HG03175 (cell line): ENCODE measurements around the gene CLP1.
"Not testable (repeated sequence)": the region's sequence is repeated elsewhere in the genome, so short reads cannot be mapped to it uniquely, and the experiment has no call there.

Source experiments
- ATAC-seq: cut with Tn5 transposase; IDR thresholded peaks from one replicate; pipeline ENCODE4 v1.9.1; 2021; ENCODE audit warnings: mild to moderate bottlenecking, moderate library complexity; ENCODE audit not compliant: unreplicated experiment

Gene CLP1

DNA sequence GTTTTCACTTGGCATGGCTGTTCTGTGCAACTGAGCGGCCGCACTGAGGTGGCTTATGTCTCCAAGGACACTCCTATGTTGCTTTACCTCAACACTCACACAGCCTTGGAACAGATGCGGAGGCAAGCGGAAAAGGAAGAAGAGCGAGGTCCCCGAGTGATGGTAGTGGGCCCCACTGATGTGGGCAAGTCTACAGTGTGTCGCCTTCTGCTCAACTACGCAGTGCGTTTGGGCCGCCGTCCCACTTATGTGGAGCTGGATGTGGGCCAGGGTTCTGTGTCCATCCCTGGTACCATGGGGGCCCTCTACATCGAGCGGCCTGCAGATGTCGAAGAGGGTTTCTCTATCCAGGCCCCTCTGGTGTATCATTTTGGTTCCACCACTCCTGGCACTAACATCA lies 2.1 kb downstream of the CLP1 start:
- ATAC-seq = no peak

DNA sequence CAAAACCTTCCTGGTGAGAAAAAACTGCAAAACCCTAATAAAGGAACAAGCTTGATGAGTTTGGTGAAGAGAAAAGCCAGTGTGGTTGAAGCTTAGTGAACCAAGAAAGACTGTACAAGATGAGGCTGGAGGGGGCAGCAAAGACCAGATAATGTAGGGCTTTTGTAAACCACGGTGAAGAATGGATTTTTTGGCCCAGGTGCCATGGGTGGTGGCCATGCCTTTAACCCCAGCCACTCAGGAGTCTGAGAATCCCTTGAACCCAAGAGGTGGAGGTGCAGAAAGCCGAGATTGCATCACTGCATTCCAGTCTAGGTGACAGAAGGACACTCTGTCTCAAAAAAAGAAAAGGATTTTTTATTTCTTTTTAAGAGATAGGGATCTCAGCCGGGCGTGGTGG lies 5.3 kb downstream of the CLP1 start:
- ATAC-seq = no peak

DNA sequence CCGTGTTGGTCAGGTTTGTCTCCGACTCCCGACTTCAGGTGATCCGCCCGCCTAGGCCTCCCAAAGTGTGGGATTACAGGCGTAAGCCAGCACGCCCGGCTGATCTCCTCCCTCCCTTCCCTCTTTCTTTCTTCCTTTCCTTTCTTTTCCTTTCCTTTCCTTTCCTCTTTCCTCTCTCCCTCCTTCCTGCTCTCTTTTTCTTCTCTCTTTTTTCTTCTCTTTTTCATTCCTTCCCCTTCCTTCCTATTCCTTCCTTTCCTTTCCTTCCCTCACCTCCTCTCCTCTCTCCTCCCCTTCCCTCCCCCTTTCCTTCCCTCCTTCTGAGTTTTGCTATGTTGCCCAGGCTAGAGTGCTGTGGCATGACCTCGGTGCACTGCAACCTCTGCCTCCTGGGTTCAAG lies 6.4 kb downstream of the CLP1 start:
- ATAC-seq = no peak

DNA sequence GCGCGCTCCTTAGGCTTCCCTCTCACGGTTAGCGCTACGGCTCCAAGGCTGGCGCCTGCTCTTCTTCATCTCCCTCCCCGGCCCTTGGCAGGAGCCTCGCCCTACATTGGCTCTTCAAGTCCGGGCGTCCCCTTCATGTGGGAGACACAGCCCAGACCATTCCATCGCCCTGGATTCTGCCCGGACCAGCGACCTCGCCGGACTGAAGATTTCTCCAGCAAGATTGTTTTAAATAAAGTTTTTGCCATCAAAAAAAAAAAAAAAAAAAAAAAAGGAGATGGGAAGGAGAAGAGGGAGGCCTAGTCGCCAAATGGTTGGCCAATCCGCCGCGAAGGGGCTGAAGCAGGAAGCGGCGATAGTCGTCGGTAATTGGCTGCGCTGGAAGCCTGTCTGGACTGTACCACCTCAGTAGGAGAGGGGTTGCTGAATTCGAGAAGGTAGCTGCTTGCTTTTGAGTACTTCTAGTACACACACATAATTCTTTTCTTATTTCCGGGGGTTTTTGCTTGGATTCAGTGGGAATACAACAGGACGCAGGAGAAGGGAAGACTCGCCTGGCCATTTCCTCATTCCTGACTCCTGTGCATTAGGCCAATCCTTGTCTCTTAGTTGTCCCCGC lies 9.7 kb downstream of the CLP1 start:
- ATAC-seq = peak; percentile 68

DNA sequence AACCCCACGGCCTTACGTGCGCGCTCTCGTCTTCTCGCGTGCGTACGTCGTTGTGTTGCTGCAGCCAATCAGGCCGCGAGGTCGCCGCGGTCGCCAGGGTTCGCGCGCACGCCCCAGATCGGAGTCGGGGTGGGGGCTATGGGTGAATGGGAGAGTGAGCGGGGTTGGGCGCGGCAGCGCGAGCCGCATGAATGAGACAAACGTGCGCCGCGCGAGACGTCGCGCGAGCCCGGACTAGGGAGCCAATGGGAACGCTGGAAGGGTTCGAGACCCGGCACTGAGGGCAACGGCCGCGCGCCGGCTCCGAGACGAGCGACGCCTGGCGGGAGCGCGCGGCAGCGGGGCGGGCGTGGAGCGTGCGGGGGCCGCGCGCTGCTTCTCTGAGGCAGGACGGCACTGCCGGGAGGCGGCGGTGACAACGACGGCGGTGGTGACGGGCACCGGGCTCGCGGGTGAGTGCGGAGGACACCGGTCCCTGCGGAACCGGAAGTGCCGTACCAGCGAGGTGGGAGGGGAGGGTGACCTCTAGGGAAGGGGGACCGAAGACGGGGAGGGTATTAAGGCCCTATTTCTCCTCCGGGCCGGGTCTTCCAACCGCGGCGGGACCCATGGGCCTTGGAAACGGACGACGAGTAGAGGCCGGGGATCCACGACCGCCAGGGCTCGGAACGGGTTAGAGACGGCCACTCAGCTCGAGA lies 10.3 kb downstream of the CLP1 start, which contains the start of gene ZDHHC5:
Gene ZDHHC5, plus strand, starts transcription at position 379 of the 698 bp plus-strand sequence. CDS start 4,977 bp downstream, outside the sequence.
- ATAC-seq = peak; percentile 85

DNA sequence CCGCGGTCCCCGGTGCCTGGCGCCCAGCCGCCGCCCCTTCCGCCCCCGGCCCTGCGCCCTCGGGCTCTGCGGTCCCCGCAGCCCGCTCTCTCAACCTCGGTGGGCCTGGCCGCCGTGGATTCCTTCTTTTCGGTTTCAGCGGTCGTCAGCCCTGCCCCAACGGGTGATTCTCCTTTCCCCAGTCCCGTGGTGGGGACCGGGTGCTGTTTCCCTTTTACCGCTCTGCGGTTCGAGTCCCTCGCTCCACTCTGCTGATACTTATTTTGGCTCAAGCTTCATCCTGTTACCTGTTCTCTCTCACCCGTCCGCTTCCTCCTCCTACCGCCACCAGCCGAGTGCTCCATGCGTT lies 10.8 kb downstream of the CLP1 start:
- ATAC-seq = peak; percentile 8

DNA sequence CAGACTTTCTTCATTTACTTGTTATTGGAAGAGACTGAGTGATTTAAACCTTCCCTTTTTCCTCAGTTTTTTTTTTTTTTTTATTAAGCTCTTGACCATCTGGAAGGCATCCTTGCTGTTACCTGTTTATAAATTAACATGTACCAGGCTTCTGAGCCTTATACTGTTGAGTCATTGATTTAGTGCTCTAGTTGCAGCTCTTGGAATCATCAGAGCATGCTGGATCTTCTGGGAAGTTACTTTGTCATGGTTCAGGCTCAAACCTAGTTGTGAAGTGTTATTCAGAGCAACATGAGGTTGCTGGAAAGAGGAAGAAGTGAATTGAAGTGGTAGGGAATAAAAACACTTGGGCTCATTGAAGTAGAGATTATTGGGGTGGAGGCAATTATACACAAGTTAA lies 16.7 kb downstream of the CLP1 start:
- no peak for ATAC-seq

DNA sequence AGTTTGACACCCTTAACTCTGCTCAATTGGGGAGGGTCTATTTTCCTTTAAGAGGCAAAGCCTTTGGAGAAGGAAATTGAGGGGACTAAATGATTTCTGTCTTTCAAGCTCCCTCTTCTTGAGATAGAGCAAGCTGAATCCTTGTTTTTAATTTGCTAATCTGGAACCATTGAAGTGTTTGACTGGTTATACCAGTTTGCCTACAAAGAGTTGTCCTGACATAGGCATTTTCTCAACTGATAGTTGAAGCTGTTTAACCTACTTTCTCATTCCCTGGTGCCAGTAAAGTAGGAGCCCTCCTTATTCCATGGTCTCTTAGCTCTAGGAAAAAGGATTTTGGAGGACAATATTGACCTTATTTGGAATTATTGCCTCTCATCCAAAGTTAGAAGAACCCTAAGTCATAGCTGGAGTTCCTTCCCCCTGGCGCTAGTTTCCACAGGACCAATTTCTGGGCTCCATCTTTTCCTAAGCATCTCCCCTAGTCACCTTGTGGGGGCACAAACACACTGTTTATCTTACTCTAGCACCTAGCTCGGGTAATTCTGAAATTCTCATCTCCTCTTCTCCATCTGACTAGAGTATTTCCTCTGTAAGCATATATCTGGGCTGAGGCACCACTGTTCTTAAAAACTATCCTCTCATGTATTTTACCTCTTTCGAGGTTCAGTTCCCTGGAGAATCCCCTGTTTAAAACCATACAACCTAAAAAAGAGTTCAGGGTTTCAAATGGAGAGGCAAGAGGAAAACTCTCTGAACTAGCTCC lies 17.8 kb downstream of the CLP1 start:
- ATAC-seq = no peak

DNA sequence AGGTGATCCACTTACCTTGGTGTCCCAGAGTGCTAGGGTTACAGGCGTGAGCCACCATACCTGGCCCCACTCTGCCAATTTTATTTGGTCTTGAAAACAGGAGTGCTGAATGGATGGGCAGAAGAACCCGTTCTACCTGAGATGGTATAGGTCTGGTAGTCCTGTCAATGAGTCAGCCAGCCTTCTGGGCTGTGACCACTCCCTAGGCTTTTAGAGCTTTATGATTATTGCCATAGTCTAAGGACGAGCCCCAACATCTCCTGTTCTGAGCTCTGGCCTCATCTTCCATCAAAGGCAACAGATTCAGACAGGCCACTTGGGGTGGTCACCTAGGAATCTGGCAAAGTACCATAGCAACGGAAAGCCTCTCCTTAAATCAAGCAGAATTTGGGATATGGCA lies 21.8 kb downstream of the CLP1 start:
- no peak for ATAC-seq

DNA sequence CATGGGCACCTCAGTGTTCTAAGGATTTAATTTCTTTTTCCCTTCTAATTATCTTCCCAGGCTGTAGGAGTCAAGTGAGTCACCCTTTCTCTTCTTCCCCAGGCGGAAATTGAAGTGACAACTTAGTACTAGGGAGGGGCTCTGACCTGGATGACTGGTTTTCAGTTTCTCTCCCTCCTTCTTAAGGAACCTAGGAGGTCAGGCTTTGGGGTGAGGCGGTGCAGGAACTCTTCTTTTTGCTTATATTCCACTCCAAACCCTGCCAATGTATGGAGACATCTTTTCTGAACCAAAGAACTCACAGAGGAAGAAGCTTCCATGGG lies 23.0 kb downstream of the CLP1 start:
- ATAC-seq = no peak

DNA sequence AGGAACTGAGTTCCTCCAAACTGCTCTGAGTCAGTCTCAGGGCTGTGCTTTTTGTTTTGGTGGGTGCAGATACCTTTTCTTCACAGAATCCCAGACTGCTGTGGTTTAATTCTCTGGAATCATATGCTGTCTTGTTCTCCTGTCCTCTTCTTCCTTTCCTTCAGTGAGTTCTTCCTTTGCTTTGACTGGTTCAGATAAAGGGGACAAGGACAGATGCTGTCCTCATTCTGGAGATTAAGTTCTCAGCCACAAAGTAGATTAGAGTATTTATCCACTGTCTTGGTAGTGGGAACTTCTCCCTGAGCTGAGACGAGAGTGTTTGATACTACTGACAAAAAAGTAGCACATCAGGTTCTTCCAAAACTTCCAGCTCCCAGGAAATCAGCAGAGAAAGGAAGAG lies 23.6 kb downstream of the CLP1 start:
- ATAC-seq = no peak

DNA sequence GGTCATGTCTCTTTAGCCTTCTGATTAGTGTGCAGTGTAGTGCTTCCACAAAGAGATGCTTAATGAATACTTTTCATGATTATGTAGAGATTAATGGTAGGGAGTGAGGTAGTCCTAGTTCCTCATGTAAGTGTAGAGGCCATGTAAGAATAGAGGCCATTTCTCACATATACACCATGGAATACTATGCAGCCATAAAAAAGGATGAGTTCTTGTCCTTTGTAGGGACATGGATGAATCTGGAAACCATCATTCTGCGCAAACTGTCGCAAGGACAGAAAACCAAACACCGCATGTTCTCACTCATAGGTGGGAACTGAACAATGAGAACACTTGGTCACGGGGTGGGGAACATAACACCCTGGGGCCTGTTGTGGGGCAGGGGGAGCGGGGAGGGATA lies 32.9 kb downstream of the CLP1 start:
- ATAC-seq = not testable (repeated sequence)

DNA sequence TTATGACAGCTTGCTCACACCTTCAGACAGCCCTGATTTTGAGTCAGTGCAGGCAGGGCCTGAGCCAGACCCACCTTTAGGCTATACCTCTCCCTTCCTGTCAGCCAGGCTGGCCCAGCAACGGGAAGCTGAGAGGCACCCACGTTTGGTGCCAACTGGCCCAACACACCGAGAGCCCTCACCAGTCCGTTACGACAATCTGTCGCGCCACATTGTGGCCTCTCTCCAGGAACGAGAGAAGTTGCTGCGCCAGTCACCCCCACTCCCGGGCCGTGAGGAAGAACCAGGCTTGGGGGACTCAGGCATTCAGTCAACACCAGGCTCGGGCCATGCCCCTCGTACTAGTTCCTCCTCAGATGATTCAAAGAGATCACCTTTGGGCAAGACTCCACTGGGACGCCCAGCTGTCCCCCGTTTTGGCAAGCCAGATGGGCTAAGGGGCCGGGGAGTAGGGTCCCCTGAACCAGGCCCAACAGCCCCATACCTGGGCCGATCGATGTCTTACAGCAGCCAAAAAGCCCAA lies 41.3 kb downstream of the CLP1 start:
- no peak for ATAC-seq

DNA sequence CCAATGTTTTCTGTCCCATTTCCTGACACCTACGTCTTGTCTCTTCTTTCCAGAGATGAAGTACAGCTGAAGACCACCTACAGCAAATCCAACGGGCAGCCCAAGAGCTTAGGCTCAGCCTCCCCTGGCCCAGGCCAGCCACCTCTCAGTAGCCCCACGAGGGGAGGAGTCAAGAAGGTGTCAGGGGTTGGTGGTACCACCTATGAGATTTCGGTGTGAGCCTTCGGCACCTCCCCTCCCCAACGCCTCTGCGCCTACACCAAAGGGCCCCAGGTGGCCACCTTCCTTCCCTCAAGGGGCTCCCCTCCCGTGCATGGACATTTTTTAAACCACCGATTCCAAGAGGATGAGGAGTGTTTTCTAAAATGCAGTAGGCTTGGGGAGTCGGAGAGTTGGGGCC lies 42.3 kb downstream of the CLP1 start:
- ATAC-seq = no peak

DNA sequence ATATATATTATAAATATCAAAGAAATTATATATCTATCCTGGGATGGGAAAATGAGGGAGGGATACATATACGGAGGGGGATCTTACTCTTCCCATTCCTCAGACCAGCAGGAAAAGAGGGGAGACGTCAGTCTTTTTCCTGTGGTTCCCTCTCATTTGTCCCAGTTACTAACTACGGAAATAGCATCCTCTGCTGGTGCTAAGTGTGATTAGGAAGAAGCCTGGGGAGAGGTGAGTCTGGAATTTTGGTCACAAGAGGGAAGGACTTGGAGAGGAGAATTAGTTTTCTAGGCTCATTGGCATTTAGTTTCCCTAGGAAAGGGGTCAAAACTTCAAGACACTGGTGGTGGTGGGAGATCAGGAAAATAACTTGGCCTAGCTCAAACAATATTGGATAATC lies 42.9 kb downstream of the CLP1 start:
- ATAC-seq = no peak

DNA sequence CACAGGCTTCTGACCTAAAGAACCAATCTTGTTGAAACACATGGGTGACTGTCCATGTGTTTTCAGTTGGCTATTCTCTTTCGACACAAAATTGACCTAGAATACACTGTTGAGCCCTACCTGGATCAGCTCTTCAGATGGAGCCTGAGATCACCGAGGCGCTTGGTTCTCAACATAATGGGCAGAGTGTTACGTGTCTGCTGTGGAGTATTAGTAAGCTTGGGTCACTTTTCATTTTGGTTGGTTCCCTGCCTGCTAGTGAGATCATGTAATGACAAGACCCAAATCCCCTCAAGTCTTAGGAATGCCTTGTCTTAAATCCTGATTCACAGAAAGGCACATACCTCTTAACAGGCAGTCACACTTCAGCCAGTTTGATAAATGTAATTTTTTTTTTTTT lies 45.8 kb downstream of the CLP1 start:
- ATAC-seq = no peak

DNA sequence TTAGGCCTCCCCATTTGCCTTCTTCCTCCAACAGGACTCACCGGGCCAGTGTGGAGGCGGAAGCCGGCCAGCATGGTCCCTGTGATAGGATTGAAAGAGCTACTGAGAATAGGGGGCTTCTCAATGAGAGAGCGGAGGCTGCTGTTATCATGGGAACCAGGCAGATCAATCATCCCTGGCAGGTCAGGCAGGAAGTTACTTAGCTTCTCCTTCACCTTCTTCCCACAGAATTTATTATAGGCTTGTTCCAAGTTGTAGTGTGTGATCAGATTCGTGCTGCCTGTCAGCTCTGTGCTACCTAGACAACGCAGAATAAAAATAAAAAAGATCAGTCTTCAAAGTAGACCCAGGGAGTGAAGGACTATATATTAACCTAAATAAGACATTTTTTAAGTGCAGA lies 47.4 kb downstream of the CLP1 start:
- no peak for ATAC-seq

DNA sequence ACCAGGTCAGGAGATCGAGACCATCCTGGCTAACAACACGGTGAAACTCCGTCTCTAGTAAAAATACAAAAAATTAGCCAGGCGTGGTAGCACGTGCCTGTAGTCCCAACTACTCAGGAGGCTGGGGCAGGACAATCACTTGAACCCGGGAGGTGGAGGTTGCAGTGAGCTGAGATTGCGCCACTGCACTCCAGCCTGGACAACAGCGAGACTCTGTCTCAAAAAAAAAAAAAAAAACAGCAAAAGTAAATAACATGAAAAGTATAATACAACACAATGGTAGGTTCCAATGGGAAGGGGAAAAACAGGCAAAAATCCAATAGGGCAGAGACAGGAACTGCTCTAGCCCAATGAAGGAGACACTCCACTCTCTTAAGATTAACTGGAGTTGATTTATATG lies 47.9 kb downstream of the CLP1 start:
- ATAC-seq = not testable (repeated sequence)

DNA sequence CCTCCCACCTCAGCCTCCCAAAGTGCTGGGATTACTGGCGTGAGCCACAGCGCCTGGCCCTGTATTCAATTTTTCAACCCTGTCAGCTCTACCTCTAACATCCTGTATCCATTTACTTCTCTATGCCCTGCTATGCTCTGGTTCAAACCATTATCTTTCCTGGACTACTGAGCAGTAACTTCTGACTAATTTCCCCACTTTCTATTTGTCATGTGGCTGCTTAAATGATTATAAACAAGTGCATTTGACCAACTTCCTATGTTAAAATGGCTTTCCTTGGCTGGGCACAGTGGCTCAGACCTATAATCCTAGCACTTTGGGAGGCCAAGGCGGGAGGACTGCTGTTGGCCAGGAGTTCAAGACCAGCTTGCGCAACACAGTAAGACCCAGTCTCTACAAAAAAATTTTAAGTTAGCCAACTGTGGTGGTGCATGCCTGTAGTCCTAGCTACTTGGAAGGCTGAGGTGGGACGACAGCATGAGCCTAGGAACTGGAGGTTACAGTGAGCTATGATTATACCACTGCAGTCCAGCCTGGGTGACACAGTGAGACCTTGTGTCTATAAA lies 52.3 kb downstream of the CLP1 start:
- no peak for ATAC-seq
